Uterus (tissue), 4 donors: Measurements from ENCODE around the gene DVL1. TPM values are rescaled to one million over a fixed set of nuclear protein-coding genes. Genes with fewer than 3 reads are reported as not detected.

Experiments used
- DNase-seq, 2 donors: peaks; one replicate each; pipeline ENCODE4 v3.0.0-alpha.2; 2019 to 2020
- H3K27ac ChIP-seq, 2 donors: fragments of 200-600 bp; sonication (generic); 1 replicate in 1 of 2; 2 replicates in 1 of 2; pipeline ENCODE4 v1.5.1; 2016 to 2018
- H3K27me3 ChIP-seq, 2 donors: fragments of 200-600 bp; sonication (generic); one replicate each; pipeline ENCODE4 v1.5.1; 2018 to 2019; ENCODE audit warnings: control low read depth in 1 of 2
- H3K36me3 ChIP-seq, 2 donors: fragments of 200-600 bp; sonication (generic); one replicate each; pipeline ENCODE4 v1.5.1; 2019; ENCODE audit warnings: control low read depth in 1 of 2
- H3K4me1 ChIP-seq, 2 donors: fragments of 200-600 bp; sonication (generic); one replicate each; pipeline ENCODE4 v1.5.1; 2018 to 2019; ENCODE audit warnings: control low read depth in 1 of 2
- H3K4me3 ChIP-seq, 2 donors: fragments of 200-600 bp; sonication (generic); 1 replicate in 1 of 2; 2 replicates in 1 of 2; pipeline ENCODE4 v1.5.1; 2018 to 2019; ENCODE audit warnings: mild to moderate bottlenecking in 1 of 2
- H3K9me3 ChIP-seq, 2 donors: fragments of 200-600 bp; sonication (generic); one replicate each; pipeline ENCODE4 v1.5.1; 2019; ENCODE audit warnings: control low read depth in 1 of 2
- CTCF ChIP-seq, 4 experiments: fragments of 200-600 bp in 2 of 4; fragments of 450-650 bp in 2 of 4; sonication (generic) in 2 of 4; IDR thresholded peaks; one replicate each; pipeline ENCODE4 v1.5.1; 2016 to 2019; ENCODE audit warnings: antibody characterized with exemption in 4 of 4, mild to moderate bottlenecking in 2 of 4, moderate library complexity in 1 of 4
- POLR2A ChIP-seq, 2 donors: fragments of 450-650 bp; IDR thresholded peaks; one replicate each; pipeline ENCODE4 v1.6.1; 2016; ENCODE audit warnings: antibody characterized with exemption in 2 of 2, mild to moderate bottlenecking in 1 of 2, moderate library complexity in 1 of 2
- intact Hi-C: fragments of 100-400 bp; cut with DNase I; formaldehyde crosslinking; loops from one replicate; pipeline ENCODE4 v1.15.1; 2023; ENCODE audit warnings: low total_unique reads
- total RNA-seq, 4 donors: library from RNA; depleted of rRNA in 3 of 4; stranded (reverse); fragments of >200 nt in 3 of 4; gene quantifications; one replicate each; pipeline versions ENCODE4 v1.1.0 to v1.2.4, GENCODE V29; 2014 to 2023
- donor health status: DM: yes; HTN: yes; CAD: no.

Gene DVL1
- total RNA-seq, 4 donors from 2014 or later = 35.6 to 94.5 (median 49.7) TPM

- Histone ChIP-seq H3K27me3 (no peaks in the 10 kb centered on the region), H3K36me3 (no peaks in the 10 kb centered on the region), H3K4me3 (peak overlapping the region; percentile 83 to 98), H3K9me3 (no peaks in the 10 kb centered on the region), H3K4me1 (peaks cover 8 to 46% of the 10 kb centered on the region in 2 donors), H3K27ac (peak overlapping the region; percentile 89 to 91)
- intact Hi-C loops = no loop called here
- DNase-seq = peak in 1 of 2 donors; percentile 52
- no peak for TF ChIP-seq CTCF (IDR thresholded peaks at IDR 0.05)
- TF ChIP-seq POLR2A (IDR thresholded peaks at IDR 0.05) = no peak
Observed at GRCh38 chr1:1325288-1326074, 23.7 kb downstream of the DVL1 start.

GRCh38 chr1:1324524-1325287 lies 24.5 kb downstream of the DVL1 start, which contains the start of the genes CPTP and INTS11:
CPTP (plus strand) TSS chr1:1324802; CDS start chr1:1326911, 2,109 bp downstream.
INTS11 (minus strand) TSS chr1:1324660; CDS start chr1:1324608, 52 bp downstream.
- TF ChIP-seq CTCF (IDR thresholded peaks at IDR 0.05) = no peak
- peak; percentile 32 to 90 for TF ChIP-seq POLR2A (IDR thresholded peaks at IDR 0.05)
- Histone ChIP-seq H3K27me3 (no peaks in the 10 kb centered on the region), H3K36me3 (no peaks in the 10 kb centered on the region), H3K27ac (peak within 1 kb of the TSS; percentile 89 to 91), H3K4me1 (peaks cover 8 to 54% of the 10 kb centered on the region in 2 donors), H3K4me3 (peak within 1 kb of the TSS; percentile 83 to 98), H3K9me3 (no peaks in the 10 kb centered on the region)
- intact Hi-C loops = no loop called here
- DNase-seq = peak; percentile 92 to 93

- Histone ChIP-seq H3K9me3 (no peaks in the 10 kb centered on the region), H3K4me1 (peaks cover 11 to 60% of the 10 kb centered on the region in 2 donors), H3K4me3 (peak overlapping the region; percentile 83 to 98), H3K36me3 (no peaks in the 10 kb centered on the region), H3K27ac (peak overlapping the region; percentile 89 to 91), H3K27me3 (no peaks in the 10 kb centered on the region)
- TF ChIP-seq CTCF (IDR thresholded peaks at IDR 0.05) (no peak), POLR2A (IDR thresholded peaks at IDR 0.05) (no peak)
- DNase-seq = no peak
- intact Hi-C loops = no loop called here
Observed at GRCh38 chr1:1324084-1324523, 25.1 kb downstream of the DVL1 start.

GRCh38 chr1:1322952-1323351 lies 26.3 kb downstream of the DVL1 start:
- TF ChIP-seq CTCF (IDR thresholded peaks at IDR 0.05) (no peak), POLR2A (IDR thresholded peaks at IDR 0.05) (no peak)
- no peak for DNase-seq
- H3K4me1 ChIP-seq = peaks cover 18 to 65% of the 10 kb centered on the region in 2 donors
- H3K36me3 ChIP-seq = no peaks in the 10 kb centered on the region
- no peaks in the 10 kb centered on the region for H3K9me3 ChIP-seq
- intact Hi-C loops = no loop called here
- no peak overlapping the region for H3K4me3 ChIP-seq
- no peak overlapping the region for H3K27ac ChIP-seq
- H3K27me3 ChIP-seq = no peaks in the 10 kb centered on the region
